GM23338 (cell line): ENCODE measurements around the gene DEPDC5. TPM values are rescaled to one million over a fixed set of nuclear protein-coding genes. Genes with fewer than 3 reads are reported as not detected.

ENCODE experiments used
- ATAC-seq: fragments of 200-7000 bp; cut with Tn5 transposase; 3 replicates; pipeline ENCODE4 v1.9.1; 2020
- DNase-seq: peaks from one replicate; pipeline ENCODE4 v3.0.0-alpha.2; 2015; ENCODE audit warnings: low spot score
- H2AFZ ChIP-seq: fragments of 200-600 bp; sonication (generic); 2 replicates; pipeline ENCODE4 v1.8.0; 2016; ENCODE audit warnings: antibody characterized with exemption, mild to moderate bottlenecking, moderate library complexity
- H3F3A ChIP-seq: fragments of 200-600 bp; sonication (generic); replicated peaks from 2 replicates; pipeline ENCODE4 v1.8.0; 2017; ENCODE audit warnings: antibody characterized with exemption, mixed run types, low read depth
- H3K27ac ChIP-seq: fragments of 200-600 bp; sonication (generic); 2 replicates; pipeline ENCODE4 v1.6.1; 2016; ENCODE audit warnings: low read depth
- H3K27me3 ChIP-seq: fragments of 200-600 bp; sonication (generic); 2 replicates; pipeline ENCODE4 v1.8.0; 2016; ENCODE audit warnings: mild to moderate bottlenecking, mixed run types, moderate library complexity; ENCODE audit not compliant: insufficient read depth
- H3K36me3 ChIP-seq: fragments of 200-600 bp; sonication (generic); 2 replicates; pipeline ENCODE4 v1.8.0; 2016; ENCODE audit warnings: mild to moderate bottlenecking; ENCODE audit not compliant: insufficient read depth
- H3K4me1 ChIP-seq: fragments of 200-600 bp; sonication (generic); 2 replicates; pipeline ENCODE4 v1.8.0; 2016; ENCODE audit warnings: mild to moderate bottlenecking, moderate library complexity; ENCODE audit not compliant: insufficient read depth
- H3K4me2 ChIP-seq: fragments of 200-600 bp; sonication (generic); 2 replicates; pipeline ENCODE4 v1.7.1; 2017; ENCODE audit warnings: mixed run types
- H3K4me3 ChIP-seq: fragments of 200-600 bp; sonication (generic); 2 replicates; pipeline ENCODE4 v1.6.1; 2016; ENCODE audit warnings: mixed run types
- H3K79me2 ChIP-seq: fragments of 200-600 bp; sonication (generic); replicated peaks from 2 replicates; pipeline ENCODE4 v1.8.0; 2017; ENCODE audit warnings: mild to moderate bottlenecking; ENCODE audit not compliant: insufficient read depth
- H3K9me2 ChIP-seq: fragments of 200-600 bp; sonication (generic); 2 replicates; pipeline ENCODE4 v1.8.0; 2017; ENCODE audit not compliant: insufficient read depth
- H4K20me1 ChIP-seq: fragments of 200-600 bp; sonication (generic); replicated peaks from 2 replicates; pipeline ENCODE4 v1.8.0; 2017; ENCODE audit warnings: mild to moderate bottlenecking; ENCODE audit not compliant: insufficient read depth
- H3K27ac Mint-ChIP-seq: 2 replicates; pipeline ENCODE4 v1.8.0; 2020; ENCODE audit warnings: inconsistent platforms, mild to moderate bottlenecking, moderate library complexity, mixed read lengths
- H3K27me3 Mint-ChIP-seq: 3 replicates; pipeline ENCODE4 v1.8.0; 2022; ENCODE audit warnings: low read depth, mild to moderate bottlenecking, moderate library complexity, mixed read lengths, inconsistent platforms; ENCODE audit not compliant: insufficient read depth, poor library complexity
- H3K36me3 Mint-ChIP-seq: 3 replicates; pipeline ENCODE4 v1.8.0; 2021; ENCODE audit warnings: low read depth, mild to moderate bottlenecking, inconsistent platforms, moderate library complexity, mixed read lengths
- H3K4me1 Mint-ChIP-seq: 3 replicates; pipeline ENCODE4 v1.8.0; 2020; ENCODE audit warnings: mild to moderate bottlenecking, inconsistent platforms, mixed read lengths
- H3K4me3 Mint-ChIP-seq: 3 replicates; pipeline ENCODE4 v1.8.0; 2021; ENCODE audit warnings: moderate library complexity, mild to moderate bottlenecking, inconsistent platforms, mixed read lengths
- H3K9me3 Mint-ChIP-seq: 3 replicates; pipeline ENCODE4 v1.8.0; 2020; ENCODE audit warnings: moderate library complexity, mild to moderate bottlenecking, inconsistent platforms, mixed read lengths
- CREB1 ChIP-seq: fragments of 250-450 bp; sonication (Bioruptor Pico); IDR thresholded peaks from 2 replicates; pipeline ENCODE4 v1.5.0; 2020; ENCODE audit warnings: low read depth, mild to moderate bottlenecking, moderate library complexity
- CTCF ChIP-seq, 2 experiments: fragments of 200-600 bp in 1 of 2; sonication (generic) in 1 of 2; conservative IDR thresholded peaks; 2 replicates each; pipeline versions ENCODE4 v1.5.1 to v1.6.1; 2016 to 2017; ENCODE audit warnings: antibody characterized with exemption in 2 of 2, low read depth in 2 of 2, mild to moderate bottlenecking in 2 of 2, moderate library complexity in 1 of 2
- EZH2 ChIP-seq: fragments of 200-600 bp; sonication (generic); IDR thresholded peaks from one replicate; pipeline ENCODE4 v1.8.0; 2017; ENCODE audit warnings: antibody characterized with exemption, mild to moderate bottlenecking, low read depth; ENCODE audit not compliant: unreplicated experiment
- EZH2phosphoT487 ChIP-seq: fragments of 200-600 bp; sonication (generic); IDR thresholded peaks from one replicate; pipeline ENCODE4 v1.8.1; 2018; ENCODE audit warnings: antibody characterized with exemption; ENCODE audit not compliant: unreplicated experiment
- NANOG ChIP-seq: IDR thresholded peaks from 2 replicates; pipeline ENCODE4 v1.6.1; 2016; ENCODE audit warnings: antibody characterized with exemption, borderline replicate concordance
- STAT1 ChIP-seq: IDR thresholded peaks from one replicate; pipeline ENCODE4 v1.6.1; 2016; ENCODE audit warnings: antibody characterized with exemption; ENCODE audit not compliant: unreplicated experiment
- ZNF114 ChIP-seq: fragments of 250-450 bp; sonication (Bioruptor Pico); IDR thresholded peaks from 2 replicates; pipeline ENCODE4 v1.5.0; 2020; ENCODE audit warnings: mild to moderate bottlenecking, moderate library complexity
- polyA plus RNA-seq: library from polyadenylated mRNA; unstranded; fragments of >200 nt; fragmentation: Nextera tagmentation; extraction: Ambion mirVana; gene quantifications from 2 replicates; pipeline ENCODE4 v1.2.1, GENCODE V29; 2016
- total RNA-seq: library from RNA; depleted of rRNA; stranded (reverse); fragments of >200 nt; shearing (Covaris generic); gene quantifications from 2 replicates; pipeline ENCODE4 v1.2.3, GENCODE V29; 2014
- TF ChIP-seq, protein P1 (sequence below): IDR thresholded peaks from 2 replicates; pipeline ENCODE4 v1.6.1; 2016; ENCODE audit warnings: antibody characterized with exemption
- TF ChIP-seq, protein P2 (sequence below): IDR thresholded peaks from one replicate; pipeline ENCODE4 v1.6.1; 2018; ENCODE audit warnings: antibody characterized with exemption; ENCODE audit not compliant: unreplicated experiment

Gene DEPDC5
- total and polyA plus RNA-seq, 2 experiments from 2014 or later = 18.7 to 19.7 TPM

DNA sequence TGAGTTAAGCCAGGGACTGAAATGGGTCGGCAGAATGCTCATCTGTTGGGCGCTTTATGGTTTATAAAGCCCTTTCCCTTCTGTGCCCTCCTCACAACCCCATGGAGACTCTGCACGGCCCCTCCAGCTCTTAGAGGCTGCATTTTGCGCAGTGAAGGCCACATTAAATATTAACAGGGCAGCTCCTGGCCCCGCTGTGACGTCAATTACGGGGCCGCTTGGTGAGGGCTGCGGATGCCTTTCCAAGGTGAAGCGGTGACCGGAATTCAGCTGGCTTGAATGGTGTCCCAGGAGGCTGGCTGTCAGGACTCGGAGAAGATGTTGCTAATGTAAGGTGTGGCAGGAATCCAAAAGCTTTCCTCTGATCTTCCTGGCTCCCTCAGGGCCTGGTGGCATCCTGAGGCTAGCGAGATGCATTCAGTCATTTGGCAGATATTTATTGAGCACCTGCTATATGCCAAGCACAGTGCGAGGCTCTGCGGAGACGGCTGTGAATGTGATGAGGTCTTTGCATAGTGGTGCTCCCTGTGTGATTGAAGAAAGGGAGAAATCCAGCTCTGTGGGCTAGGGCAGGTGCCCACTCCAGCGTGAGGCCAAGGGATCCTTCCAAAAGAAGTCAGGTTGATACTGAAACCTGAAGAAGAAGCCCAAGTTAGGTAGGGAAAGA lies 180.1 kb downstream of the DEPDC5 start (continued):
- TF ChIP-seq EZH2phosphoT487 = no peak
- no peak for TF ChIP-seq CTCF (conservative IDR thresholded peaks at IDR 0.05; ENCODE audit: low read depth in 2 of 2)
- no peak for TF ChIP-seq EZH2
- TF ChIP-seq NANOG = no peak
- no peak for TF ChIP-seq CREB1 (CRISPR knock-in tag)
- TF ChIP-seq, protein P1, sequence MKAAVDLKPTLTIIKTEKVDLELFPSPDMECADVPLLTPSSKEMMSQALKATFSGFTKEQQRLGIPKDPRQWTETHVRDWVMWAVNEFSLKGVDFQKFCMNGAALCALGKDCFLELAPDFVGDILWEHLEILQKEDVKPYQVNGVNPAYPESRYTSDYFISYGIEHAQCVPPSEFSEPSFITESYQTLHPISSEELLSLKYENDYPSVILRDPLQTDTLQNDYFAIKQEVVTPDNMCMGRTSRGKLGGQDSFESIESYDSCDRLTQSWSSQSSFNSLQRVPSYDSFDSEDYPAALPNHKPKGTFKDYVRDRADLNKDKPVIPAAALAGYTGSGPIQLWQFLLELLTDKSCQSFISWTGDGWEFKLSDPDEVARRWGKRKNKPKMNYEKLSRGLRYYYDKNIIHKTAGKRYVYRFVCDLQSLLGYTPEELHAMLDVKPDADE = no peak
- TF ChIP-seq, protein P2, sequence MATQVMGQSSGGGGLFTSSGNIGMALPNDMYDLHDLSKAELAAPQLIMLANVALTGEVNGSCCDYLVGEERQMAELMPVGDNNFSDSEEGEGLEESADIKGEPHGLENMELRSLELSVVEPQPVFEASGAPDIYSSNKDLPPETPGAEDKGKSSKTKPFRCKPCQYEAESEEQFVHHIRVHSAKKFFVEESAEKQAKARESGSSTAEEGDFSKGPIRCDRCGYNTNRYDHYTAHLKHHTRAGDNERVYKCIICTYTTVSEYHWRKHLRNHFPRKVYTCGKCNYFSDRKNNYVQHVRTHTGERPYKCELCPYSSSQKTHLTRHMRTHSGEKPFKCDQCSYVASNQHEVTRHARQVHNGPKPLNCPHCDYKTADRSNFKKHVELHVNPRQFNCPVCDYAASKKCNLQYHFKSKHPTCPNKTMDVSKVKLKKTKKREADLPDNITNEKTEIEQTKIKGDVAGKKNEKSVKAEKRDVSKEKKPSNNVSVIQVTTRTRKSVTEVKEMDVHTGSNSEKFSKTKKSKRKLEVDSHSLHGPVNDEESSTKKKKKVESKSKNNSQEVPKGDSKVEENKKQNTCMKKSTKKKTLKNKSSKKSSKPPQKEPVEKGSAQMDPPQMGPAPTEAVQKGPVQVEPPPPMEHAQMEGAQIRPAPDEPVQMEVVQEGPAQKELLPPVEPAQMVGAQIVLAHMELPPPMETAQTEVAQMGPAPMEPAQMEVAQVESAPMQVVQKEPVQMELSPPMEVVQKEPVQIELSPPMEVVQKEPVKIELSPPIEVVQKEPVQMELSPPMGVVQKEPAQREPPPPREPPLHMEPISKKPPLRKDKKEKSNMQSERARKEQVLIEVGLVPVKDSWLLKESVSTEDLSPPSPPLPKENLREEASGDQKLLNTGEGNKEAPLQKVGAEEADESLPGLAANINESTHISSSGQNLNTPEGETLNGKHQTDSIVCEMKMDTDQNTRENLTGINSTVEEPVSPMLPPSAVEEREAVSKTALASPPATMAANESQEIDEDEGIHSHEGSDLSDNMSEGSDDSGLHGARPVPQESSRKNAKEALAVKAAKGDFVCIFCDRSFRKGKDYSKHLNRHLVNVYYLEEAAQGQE = no peak

DNA sequence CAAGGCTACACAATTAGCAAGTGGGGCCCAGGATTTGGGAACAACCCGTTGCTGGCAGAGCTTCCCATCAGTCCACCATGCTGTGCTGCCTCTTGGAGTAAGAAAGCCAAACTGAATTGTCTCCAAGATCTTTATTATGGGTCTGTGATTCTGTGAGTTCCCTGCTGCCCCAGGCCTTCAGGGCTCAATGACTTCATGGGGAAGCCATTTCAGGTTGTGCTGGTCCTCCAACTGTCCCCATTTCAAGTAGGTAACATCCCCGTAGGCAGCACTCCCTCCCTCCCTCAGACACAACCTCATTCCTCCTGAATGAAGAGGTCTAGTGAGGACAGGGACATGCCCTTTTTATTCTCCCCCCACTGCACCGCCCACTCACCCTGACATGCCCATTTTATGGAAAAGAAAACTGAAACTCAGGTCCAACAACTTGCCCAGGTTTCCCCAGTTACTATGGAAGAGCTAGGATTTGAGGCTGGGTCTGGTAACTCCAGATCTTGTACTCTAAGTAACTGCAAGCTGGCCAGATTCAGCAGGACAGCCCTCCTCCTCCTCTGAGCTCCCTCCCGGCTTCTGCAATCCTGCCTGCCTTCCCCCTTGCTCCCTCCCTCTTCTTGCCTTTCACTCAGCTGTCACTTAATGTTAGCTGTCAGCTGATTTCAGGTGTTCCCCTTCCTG lies 182.3 kb downstream of the DEPDC5 start:
- H3K27ac ChIP-seq = no peak overlapping the region
- ATAC-seq = peak; percentile 43
- H3K79me2 ChIP-seq = no peaks in the 10 kb centered on the region
- H3K9me2 ChIP-seq = no peaks in the 10 kb centered on the region
- Mint-ChIP-seq H3K9me3 (no peaks in the 10 kb centered on the region), H3K27me3 (peaks cover 7% of the 10 kb centered on the region), H3K27ac (no peak overlapping the region), H3K4me3 (no peak overlapping the region), H3K36me3 (no peaks in the 10 kb centered on the region), H3K4me1 (peaks cover 7% of the 10 kb centered on the region)
- H4K20me1 ChIP-seq = no peaks in the 10 kb centered on the region
- H3K4me2 ChIP-seq = no peak overlapping the region
- peak overlapping the region; percentile 43; the same call in 1 of the 2 replicates for H2AFZ ChIP-seq
- H3K27me3 ChIP-seq = no peaks in the 10 kb centered on the region
- DNase-seq = no peak
- 0 out of 2 replicates have a peak, but pooled peaks cover 2% of the 10 kb centered on the region for H3F3A ChIP-seq
- TF ChIP-seq EZH2phosphoT487 (no peak), EZH2 (no peak), STAT1 (no peak), ZNF114 (no peak)
- TF ChIP-seq, protein P2 = no peak
- H3K4me3 ChIP-seq = no peak overlapping the region
- H3K36me3 ChIP-seq = no peaks in the 10 kb centered on the region
- no peaks in the 10 kb centered on the region; the same call in 1 of the 2 replicates for H3K4me1 ChIP-seq
